Islet of Langerhans (tissue), 1 donor: ENCODE measurements around the gene STMN1.

Source experiments
- FAIRE-seq: peaks from one replicate; lab custom pipeline; 2011; peaks lifted over from hg19 to GRCh38; lab: Jason Lieb, UNC

Gene STMN1

GRCh38 chr1:25891606-25892005 is 14.6 kb downstream of the STMN1 start:
- FAIRE-seq = no peak

- FAIRE-seq = no peak
Measured at GRCh38 chr1:25890239-25891034, 15.8 kb downstream of the STMN1 start.

- FAIRE-seq = no peak
Measured at GRCh38 chr1:25889470-25889869, 16.7 kb downstream of the STMN1 start.

- FAIRE-seq = no peak
Measured at GRCh38 chr1:25888426-25888987, 17.7 kb downstream of the STMN1 start.

GRCh38 chr1:25885602-25886001 is 20.6 kb downstream of the STMN1 start:
- FAIRE-seq = no peak

GRCh38 chr1:25881266-25881665 is 25.0 kb downstream of the STMN1 start:
- no peak for FAIRE-seq

GRCh38 chr1:25880518-25880917 is 25.7 kb downstream of the STMN1 start:
- no peak for FAIRE-seq

GRCh38 chr1:25879675-25880074 is 26.5 kb downstream of the STMN1 start:
- FAIRE-seq = no peak

- FAIRE-seq = no peak
Measured at GRCh38 chr1:25878690-25879089, 27.5 kb downstream of the STMN1 start.

GRCh38 chr1:25877155-25877554 is 29.1 kb downstream of the STMN1 start:
- no peak for FAIRE-seq

- no peak for FAIRE-seq
Measured at GRCh38 chr1:25876693-25877077, 29.5 kb downstream of the STMN1 start.

- no peak for FAIRE-seq
Measured at GRCh38 chr1:25875856-25876692, 30.1 kb downstream of the STMN1 start.

GRCh38 chr1:25875154-25875855 is 30.9 kb downstream of the STMN1 start, which contains the start of gene PAQR7:
TSS of gene PAQR7 (minus strand) at chr1:25875708. CDS start at chr1:25863839, 11,869 bp downstream.
- no peak for FAIRE-seq

GRCh38 chr1:25874635-25875153 is 31.5 kb downstream of the STMN1 start:
- no peak for FAIRE-seq

GRCh38 chr1:25874209-25874608 is 32.0 kb downstream of the STMN1 start:
- no peak for FAIRE-seq

GRCh38 chr1:25873120-25873519 is 33.1 kb downstream of the STMN1 start:
- FAIRE-seq = no peak

- no peak for FAIRE-seq
Measured at GRCh38 chr1:25872713-25873112, 33.5 kb downstream of the STMN1 start.

- FAIRE-seq = no peak
Measured at GRCh38 chr1:25871704-25872494, 34.3 kb downstream of the STMN1 start.

- FAIRE-seq = no peak
Measured at GRCh38 chr1:25871086-25871703, 35.0 kb downstream of the STMN1 start.

GRCh38 chr1:25870614-25871013 is 35.6 kb downstream of the STMN1 start:
- FAIRE-seq = no peak
